Adrenal gland (tissue), 12 donors: Measurements from ENCODE around the gene SPAG7. TPM values are rescaled to one million over a fixed set of nuclear protein-coding genes. Genes with fewer than 3 reads are reported as not detected.

Source experiments
- DNase-seq, 7 donors: peaks; one replicate each; pipeline ENCODE4 v3.0.0-alpha.2; 2019 to 2020
- H3K27ac ChIP-seq, 5 donors: fragments of 200-600 bp; sonication (generic) in 4 of 5; 1 replicate in 3 of 5; 2 replicates in 2 of 5; pipeline versions ENCODE4 v1.5.1 to v1.8.0; 2016 to 2020; ENCODE audit warnings: mild to moderate bottlenecking in 1 of 5
- H3K27me3 ChIP-seq: fragments of 200-600 bp; 2 replicates; pipeline ENCODE4 v1.8.0; 2021
- H3K36me3 ChIP-seq, 2 donors: fragments of 200-600 bp; replicated peaks in 1 of 2; 1 replicate in 1 of 2; 2 replicates in 1 of 2; pipeline versions ENCODE4 v1.5.1 to v1.8.0; 2018 to 2022
- H3K4me1 ChIP-seq, 2 donors: fragments of 200-600 bp; replicated peaks in 1 of 2; 1 replicate in 1 of 2; 2 replicates in 1 of 2; pipeline versions ENCODE4 v1.5.1 to v1.8.0; 2018 to 2021
- H3K4me3 ChIP-seq, 4 donors: fragments of 200-600 bp; sonication (generic) in 3 of 4; one replicate each; pipeline ENCODE4 v1.5.1; 2016 to 2018
- H3K9me3 ChIP-seq, 3 donors: fragments of 200-600 bp; sonication (generic) in 1 of 3; replicated peaks in 1 of 3; 1 replicate in 2 of 3; 2 replicates in 1 of 3; pipeline versions ENCODE4 v1.5.1 to v1.8.0; 2016 to 2021
- POLR2A ChIP-seq, 2 donors: fragments of 450-650 bp; IDR thresholded peaks; one replicate each; pipeline ENCODE4 v1.6.1; 2017; ENCODE audit warnings: antibody characterized with exemption in 2 of 2, mild to moderate bottlenecking in 2 of 2, moderate library complexity in 1 of 2
- WGBS, 4 donors: extraction: QIAGEN DNeasy Blood & Tissue Kit in 2 of 4; methylation state at CpG; one replicate each; pipeline versions ENCODE4 v1.1.5 to v1.1.7; 2013 to 2017; 5-methylcytosine and 5-hydroxymethylcytosine counted together
- intact Hi-C, 2 donors: fragments of 100-400 bp; cut with DNase I; formaldehyde crosslinking; loops; one replicate each; pipeline versions ENCODE4 v1.14.1 to v1.15.0; 2022 to 2023
- polyA plus RNA-seq, 3 donors: library from polyadenylated mRNA; stranded (reverse); fragments of 200-250 nt in 2 of 3; fragments of 350-450 nt in 1 of 3; fragmentation: Illumina TruSeq in 1 of 3; extraction: RNeasy Lipid Tissue Mini Kit (QIAGEN cat#74804) in 1 of 3; gene quantifications; one replicate each; pipeline ENCODE4 v1.2.3, GENCODE V29; 2013 to 2014
- total RNA-seq, 9 donors: library from RNA; depleted of rRNA in 4 of 9; stranded (reverse); fragments of >200 nt in 4 of 9; fragments of 120-200 nt in 1 of 9; fragmentation: NEBNext Ultra II Directional in 1 of 9; extraction: Animal tissue kit (Norgen Biotek cat#: 25700) in 1 of 9; gene quantifications; one replicate each; pipeline versions ENCODE4 v1.1.0 to v1.2.4, GENCODE V29; 2013 to 2023
- TF ChIP-seq, protein P1 (sequence below), 6 experiments: fragments of 450-650 bp in 4 of 6; fragments of 200-600 bp in 2 of 6; sonication (generic) in 1 of 6; IDR thresholded peaks; 1 replicate in 5 of 6; 2 replicates in 1 of 6; pipeline versions ENCODE4 v1.5.1 to v1.8.0; 2016 to 2021; ENCODE audit warnings: antibody characterized with exemption in 6 of 6, mild to moderate bottlenecking in 2 of 6, moderate library complexity in 1 of 6
- donor health status: healthy with polysubstance abuse.
- donor health status: Bipolar disorder and iron deficiency.
- donor health status: DM: yes; HTN: yes; CAD: no.
- donor health status: DM: no; HTN: no; CAD: no.
- donor health status: DM: no; HTN: no; CAD: no.
- donor health status: DM: yes; HTN: yes; CAD: no.

SPAG7 gene
- total and polyA plus RNA-seq, 12 donors, result 44.3 to 120 (median 73.5) TPM

DNA sequence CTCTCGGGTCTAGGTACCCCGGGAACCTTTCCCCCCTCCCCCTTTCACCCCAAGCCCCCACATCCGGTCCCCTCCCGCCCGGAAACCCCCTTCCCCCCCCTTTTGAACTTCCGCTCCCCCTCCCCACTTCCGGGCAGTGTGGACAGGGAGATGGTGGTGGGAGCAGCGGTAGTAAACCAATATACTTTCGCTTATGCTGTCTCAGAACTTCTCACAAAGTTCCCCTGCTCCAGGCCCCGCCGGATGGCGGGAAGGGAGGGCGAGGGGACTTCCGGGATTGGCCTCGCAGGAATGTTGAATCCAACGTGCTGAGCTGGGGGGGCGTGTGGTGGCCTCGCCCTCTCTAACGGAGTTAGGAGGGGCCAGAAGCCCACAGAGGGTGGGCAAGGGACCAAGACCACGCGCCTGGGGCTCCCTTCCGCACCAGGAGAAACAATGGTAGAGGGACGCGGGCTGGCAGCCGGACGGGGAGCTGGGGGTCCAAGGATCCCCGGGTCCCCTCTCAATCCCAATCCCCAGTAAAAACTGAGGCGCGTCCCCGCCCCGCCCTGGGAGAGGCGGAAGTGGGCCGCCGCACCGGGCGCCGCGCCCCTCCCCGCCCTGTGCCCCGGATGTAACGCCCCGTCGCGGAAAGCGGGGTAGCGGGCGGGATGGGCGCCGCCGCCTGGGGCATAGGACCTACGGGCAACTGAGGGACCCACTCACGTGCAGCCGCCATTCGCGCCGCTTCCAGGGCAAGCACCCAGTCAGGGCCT, 20.0 kb downstream of the SPAG7 start:
- Histone ChIP-seq H3K27me3 (no peaks in the 10 kb centered on the region), H3K9me3 (no peaks in the 10 kb centered on the region), H3K4me1 (peaks cover 30 to 39% of the 10 kb centered on the region in 2 donors), H3K36me3 (peaks cover 0 to 42% of the 10 kb centered on the region in 2 donors), H3K27ac (peak overlapping the region; percentile 87 to 99 (median 96)), H3K4me3 (peak overlapping the region; percentile 85 to 98 (median 98))
- intact Hi-C loops, result no loop called here
- TF ChIP-seq, protein P1, sequence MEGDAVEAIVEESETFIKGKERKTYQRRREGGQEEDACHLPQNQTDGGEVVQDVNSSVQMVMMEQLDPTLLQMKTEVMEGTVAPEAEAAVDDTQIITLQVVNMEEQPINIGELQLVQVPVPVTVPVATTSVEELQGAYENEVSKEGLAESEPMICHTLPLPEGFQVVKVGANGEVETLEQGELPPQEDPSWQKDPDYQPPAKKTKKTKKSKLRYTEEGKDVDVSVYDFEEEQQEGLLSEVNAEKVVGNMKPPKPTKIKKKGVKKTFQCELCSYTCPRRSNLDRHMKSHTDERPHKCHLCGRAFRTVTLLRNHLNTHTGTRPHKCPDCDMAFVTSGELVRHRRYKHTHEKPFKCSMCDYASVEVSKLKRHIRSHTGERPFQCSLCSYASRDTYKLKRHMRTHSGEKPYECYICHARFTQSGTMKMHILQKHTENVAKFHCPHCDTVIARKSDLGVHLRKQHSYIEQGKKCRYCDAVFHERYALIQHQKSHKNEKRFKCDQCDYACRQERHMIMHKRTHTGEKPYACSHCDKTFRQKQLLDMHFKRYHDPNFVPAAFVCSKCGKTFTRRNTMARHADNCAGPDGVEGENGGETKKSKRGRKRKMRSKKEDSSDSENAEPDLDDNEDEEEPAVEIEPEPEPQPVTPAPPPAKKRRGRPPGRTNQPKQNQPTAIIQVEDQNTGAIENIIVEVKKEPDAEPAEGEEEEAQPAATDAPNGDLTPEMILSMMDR (IDR thresholded peaks at IDR 0.05), result no peak
- TF ChIP-seq POLR2A (IDR thresholded peaks at IDR 0.05), result no peak
- WGBS, 4 donors, result 0 to 1% (median 0%) methylated on average over 2 to 56 of the region's 56 CpGs
- DNase-seq, result peak in 6 of 7 donors; percentile 55 to 74 (median 60)

DNA sequence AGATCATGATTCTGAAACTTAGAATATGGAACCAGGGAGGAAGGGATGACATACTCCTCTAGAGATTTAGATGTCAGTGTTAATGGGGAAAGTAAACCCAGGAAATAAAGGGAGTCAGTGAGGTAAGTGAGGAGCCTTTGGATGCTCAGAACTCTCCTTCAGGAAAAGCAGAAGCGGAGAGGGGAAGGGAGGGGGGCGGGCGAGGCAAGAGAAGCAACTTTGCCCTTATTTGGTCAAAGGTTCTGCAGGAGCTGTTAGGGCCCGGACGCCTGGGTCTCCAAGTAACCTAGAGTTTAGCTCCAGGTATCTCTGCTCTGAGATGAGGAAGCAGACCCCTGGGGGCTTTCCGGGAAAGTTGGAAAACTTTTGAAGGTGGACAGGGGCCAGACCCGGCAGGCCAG, 20.6 kb downstream of the SPAG7 start:
- H3K9me3 ChIP-seq, result no peaks in the 10 kb centered on the region
- TF ChIP-seq, protein P1 (IDR thresholded peaks at IDR 0.05), result no peak
- H3K4me3 ChIP-seq, result peak overlapping the region in 2 of 4 donors; percentile 85 to 98
- WGBS, 4 donors, result 0 to 9% (median 1%) methylated on average over 7 of the region's 7 CpGs
- no peaks in the 10 kb centered on the region for H3K27me3 ChIP-seq
- DNase-seq, result peak in 1 of 7 donors; percentile 43
- peaks cover 30 to 41% of the 10 kb centered on the region in 2 donors for H3K4me1 ChIP-seq
- H3K27ac ChIP-seq, result peak overlapping the region in 4 of 5 donors; percentile 92 to 99 (median 98)
- H3K36me3 ChIP-seq, result peaks cover 0 to 48% of the 10 kb centered on the region in 2 donors
- intact Hi-C loops, result no loop called here

DNA sequence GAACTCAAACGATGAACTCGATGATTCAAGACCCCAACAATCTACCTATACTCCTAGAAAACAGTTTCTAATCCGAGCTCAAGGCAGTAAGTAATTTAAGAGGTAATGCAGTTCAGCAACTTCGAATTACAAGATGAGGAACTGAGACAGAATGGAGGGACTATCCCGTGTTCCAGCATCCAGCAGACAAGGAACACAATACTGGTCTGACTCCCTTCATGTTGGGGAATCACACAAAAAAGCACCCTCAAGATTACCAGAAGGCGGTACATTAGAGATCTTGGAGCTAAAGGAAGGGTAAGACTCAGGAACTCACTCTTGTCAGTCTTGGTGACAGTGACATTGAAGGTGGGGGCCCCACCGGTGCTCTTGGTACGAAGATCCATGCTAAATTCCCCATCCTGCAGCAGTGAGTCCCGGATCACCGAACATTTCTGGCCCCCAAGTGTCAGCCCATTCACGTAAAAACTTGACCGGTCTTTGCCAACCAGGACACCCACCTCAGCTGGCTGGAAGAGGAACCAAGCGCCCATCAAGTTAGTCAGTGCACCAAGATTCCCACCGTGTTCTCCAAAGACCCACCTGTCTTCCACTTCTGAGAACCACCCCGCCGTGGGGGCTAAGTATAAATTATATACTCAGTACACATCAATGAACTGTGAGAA, 21.2 kb downstream of the SPAG7 start:
- peak in 1 of 7 donors; percentile 25 for DNase-seq
- peaks cover 0 to 49% of the 10 kb centered on the region in 2 donors for H3K36me3 ChIP-seq
- peak overlapping the region in 3 of 5 donors; percentile 75 to 99 (median 92) for H3K27ac ChIP-seq
- intact Hi-C loops, result no loop called here
- H3K4me1 ChIP-seq, result peaks cover 32 to 46% of the 10 kb centered on the region in 2 donors
- 28 to 36% (median 29%) methylated on average over 12 to 16 of the region's 16 CpGs for WGBS, 4 donors
- no peaks in the 10 kb centered on the region for H3K9me3 ChIP-seq
- TF ChIP-seq POLR2A (IDR thresholded peaks at IDR 0.05), result no peak
- TF ChIP-seq, protein P1 (IDR thresholded peaks at IDR 0.05), result no peak
- peak overlapping the region in 1 of 4 donors; percentile 85 for H3K4me3 ChIP-seq
- H3K27me3 ChIP-seq, result no peaks in the 10 kb centered on the region

DNA sequence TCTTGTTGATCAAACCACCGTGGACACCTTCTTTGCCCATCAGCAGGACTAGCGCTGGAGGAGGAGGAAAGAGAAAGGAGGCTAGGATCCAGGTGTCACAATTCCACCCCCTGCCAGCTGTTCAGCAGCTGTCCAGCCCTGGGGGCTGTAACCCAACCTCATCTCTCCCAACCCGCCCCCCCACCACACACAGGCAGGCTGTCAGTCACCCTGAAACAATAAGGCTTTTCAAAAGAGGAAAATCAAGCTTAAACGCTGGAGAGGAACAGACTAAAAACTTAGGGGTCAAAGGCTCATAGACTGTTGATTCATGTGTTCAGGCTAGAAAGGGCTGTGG, 21.7 kb downstream of the SPAG7 start:
- no peak for TF ChIP-seq POLR2A (IDR thresholded peaks at IDR 0.05)
- TF ChIP-seq, protein P1 (IDR thresholded peaks at IDR 0.05), result no peak
- Histone ChIP-seq H3K4me3 (peak overlapping the region in 1 of 4 donors; percentile 85), H3K27me3 (no peaks in the 10 kb centered on the region), H3K4me1 (peaks cover 37 to 52% of the 10 kb centered on the region in 2 donors), H3K36me3 (peaks cover 0 to 49% of the 10 kb centered on the region in 2 donors), H3K9me3 (no peaks in the 10 kb centered on the region), H3K27ac (peak overlapping the region in 3 of 5 donors; percentile 53 to 99 (median 75))
- intact Hi-C loops, result no loop called here
- DNase-seq, result no peak
- 26 to 42% (median 38%) methylated on average over 4 of the region's 4 CpGs for WGBS, 4 donors
